ENCODE results near the gene DNAH17.
A peak's percentile ranks its signal among the peaks of the same experiment; 100 is the strongest.

DNAH17 gene

DNA sequence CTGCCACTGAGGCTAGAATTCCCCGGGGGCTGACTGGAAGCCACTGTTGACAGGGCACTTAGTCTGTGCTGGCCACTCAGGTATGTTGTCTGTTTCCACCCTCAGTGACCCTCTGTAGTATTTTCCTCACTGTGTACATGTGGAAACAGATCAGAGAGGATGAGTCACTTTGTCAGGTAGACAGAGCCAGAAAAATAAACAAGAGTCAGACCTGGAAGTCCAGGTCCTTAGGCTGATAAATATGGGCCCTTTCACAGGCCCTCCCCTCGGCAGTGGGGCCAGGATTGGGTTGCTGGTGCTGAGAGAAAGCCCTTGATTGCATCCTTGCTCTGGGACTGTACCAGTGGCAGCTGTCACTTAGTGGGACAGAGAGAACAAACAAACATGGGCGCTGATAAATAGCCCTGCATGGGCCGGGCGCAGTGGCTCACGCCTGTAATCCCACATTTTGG lies 177.5 kb downstream of the DNAH17 start:
- no peak overlapping the region for H3K4me3 Mint-ChIP-seq
- no peak overlapping the region for H3K27ac Mint-ChIP-seq
- H3K36me3 Mint-ChIP-seq: peaks cover 93% of the 10 kb centered on the region
- H3K9me3 Mint-ChIP-seq: no peaks in the 10 kb centered on the region
- H3K4me1 Mint-ChIP-seq: peaks cover 14% of the 10 kb centered on the region
- no peak for ATAC-seq
- no peaks in the 10 kb centered on the region for H3K27me3 Mint-ChIP-seq

DNA sequence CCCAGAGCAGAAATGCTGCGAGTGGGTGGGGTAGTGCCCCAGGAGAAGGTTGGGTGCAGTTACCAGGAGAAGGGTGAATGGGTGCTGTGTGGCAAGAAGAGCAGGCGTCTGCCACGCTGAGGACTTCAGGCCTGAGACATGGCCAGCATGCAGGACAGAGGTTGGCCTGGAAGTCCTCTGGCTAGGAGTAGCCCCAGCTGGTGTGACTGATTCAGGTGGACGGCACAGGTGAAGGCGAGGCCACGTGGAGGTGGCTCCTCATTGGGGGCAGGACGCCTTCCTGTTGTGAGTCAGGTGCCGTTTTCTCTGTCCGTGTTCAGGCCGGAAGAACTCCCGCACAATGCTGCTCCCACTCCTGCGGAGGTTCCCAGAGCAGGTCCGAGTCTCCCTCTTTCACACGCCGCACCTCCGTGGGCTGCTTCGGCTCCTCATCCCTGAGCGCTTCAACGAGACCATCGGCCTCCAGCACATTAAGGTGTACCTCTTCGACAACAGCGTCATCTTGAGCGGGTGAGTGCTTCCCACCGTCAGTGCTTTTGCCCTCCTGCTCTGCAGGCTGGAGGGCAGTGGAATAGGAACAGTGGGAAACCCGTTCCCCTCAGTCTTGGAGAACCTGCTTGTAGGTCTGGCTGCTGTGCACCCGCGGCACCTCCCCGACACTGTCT lies 178.0 kb downstream of the DNAH17 start:
- Mint-ChIP-seq H3K27ac (no peak overlapping the region), H3K9me3 (no peaks in the 10 kb centered on the region), H3K4me3 (no peak overlapping the region)

DNA sequence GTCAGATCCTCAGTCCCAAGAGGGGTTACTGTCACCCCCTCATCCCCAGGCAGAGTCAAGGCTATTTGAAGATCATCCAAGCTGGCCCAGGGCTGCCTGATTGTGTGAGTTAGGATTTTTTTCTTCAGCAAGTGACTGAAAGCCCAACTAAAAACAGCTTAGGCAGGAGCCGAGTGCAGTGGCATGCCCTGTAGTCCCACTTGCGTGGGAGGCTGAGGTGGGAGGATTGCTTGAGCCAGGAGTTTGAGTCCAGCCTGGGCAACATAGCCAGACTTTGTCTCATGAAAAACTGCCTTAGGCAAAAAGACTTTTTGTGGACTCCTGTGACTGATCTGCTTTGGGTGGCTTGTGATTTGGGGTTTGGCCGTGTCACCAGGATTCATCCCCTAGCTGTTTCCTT lies 178.8 kb downstream of the DNAH17 start:
- Mint-ChIP-seq H3K36me3 (peaks cover 91% of the 10 kb centered on the region), H3K27ac (no peak overlapping the region), H3K4me1 (peaks cover 25% of the 10 kb centered on the region), H3K27me3 (no peaks in the 10 kb centered on the region), H3K4me3 (no peak overlapping the region), H3K9me3 (no peaks in the 10 kb centered on the region)
- no peak for ATAC-seq

More for the DNA sequence above, 178.0 kb downstream of the DNAH17 start:
- Mint-ChIP-seq H3K36me3 (peaks cover 92% of the 10 kb centered on the region), H3K27me3 (no peaks in the 10 kb centered on the region), H3K4me1 (peaks cover 17% of the 10 kb centered on the region)
- ATAC-seq: no peak

DNA sequence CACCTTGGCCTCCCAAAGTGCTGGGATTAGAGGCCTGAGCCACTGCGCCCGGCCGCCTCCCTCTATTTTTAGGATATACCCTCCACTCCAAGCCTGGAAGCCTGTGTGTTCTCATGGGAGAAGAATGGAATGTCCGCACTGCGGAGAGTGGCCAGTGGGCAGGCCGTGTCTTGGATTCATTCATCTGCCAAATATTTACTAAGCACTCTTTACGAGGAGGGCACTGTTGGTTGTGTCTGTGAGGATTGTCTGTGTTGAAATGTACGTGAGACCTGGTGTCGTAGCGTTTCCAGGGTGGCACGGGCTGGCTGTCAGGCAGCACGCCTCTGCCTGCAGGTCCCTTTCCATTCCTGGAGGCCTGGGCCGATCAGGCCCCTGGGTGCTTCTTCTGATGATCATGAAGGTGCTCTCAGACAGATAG lies 179.5 kb downstream of the DNAH17 start:
- no peaks in the 10 kb centered on the region for H3K9me3 Mint-ChIP-seq
- H3K4me1 Mint-ChIP-seq: peaks cover 30% of the 10 kb centered on the region
- ATAC-seq: no peak
- no peak overlapping the region for H3K4me3 Mint-ChIP-seq
- H3K27ac Mint-ChIP-seq: no peak overlapping the region
- H3K36me3 Mint-ChIP-seq: peaks cover 87% of the 10 kb centered on the region
- no peaks in the 10 kb centered on the region for H3K27me3 Mint-ChIP-seq

DNA sequence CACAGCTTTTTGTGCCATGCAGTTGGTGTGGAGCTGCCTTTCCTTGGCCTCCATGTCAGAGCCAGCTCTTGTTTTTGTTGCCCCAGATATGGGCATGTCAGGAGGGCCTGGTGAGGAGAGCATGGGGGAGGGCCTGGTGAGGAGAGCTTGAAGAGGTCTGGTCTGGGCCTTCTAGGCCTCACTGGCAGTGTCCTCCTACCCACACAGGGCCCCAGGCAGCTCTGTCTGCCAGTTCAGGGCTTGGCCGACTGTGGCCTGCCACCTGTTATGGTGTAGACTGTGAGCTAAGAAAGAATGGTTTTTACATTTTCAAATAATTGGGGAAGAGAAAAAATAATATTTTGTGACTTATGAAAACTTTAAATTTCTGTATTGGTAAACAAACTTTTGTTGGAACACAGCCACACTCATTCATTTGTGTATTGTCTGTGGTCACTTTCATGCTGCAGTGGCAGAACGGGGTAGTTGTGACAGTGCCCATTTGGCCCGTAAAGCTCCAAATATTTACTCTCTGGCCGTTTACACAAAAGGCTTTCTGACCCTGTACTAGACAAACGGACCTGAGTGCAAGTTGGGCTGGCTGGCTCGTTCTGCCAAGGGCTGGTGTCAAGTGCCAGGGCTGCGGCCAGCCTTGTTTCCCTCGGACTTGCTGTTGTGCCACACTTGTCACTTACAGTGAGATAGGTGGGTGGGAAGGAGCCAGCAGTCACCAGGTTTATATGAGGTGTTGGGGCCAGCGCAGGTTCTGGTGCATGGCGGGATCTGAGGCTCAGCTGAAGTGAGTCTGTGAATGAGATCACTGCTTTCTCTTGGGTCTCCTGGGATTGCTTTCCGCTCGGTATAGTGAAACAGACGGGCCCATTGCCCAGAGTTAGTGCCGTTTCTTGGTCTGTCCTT lies 180.5 kb downstream of the DNAH17 start:
- no peaks in the 10 kb centered on the region for H3K9me3 Mint-ChIP-seq

DNA sequence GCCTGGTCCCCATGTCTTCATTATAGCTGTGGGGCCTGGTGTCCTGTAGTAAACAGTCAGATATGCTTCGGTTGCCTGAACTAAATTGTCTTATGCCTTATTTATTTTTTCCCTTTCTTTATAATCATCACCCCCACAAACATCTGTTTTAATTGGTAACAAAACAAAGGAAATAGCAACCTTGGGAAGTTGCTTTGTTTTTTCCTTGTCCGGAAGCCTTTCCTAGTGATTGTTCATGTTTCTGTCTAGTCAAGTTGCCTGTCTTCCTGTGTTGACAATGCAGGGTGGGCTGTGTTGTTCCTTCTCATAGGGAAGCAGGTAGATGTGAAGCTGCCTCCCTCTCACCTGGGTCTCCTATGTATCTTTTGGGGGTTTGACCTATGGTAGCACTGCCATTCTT lies 182.0 kb downstream of the DNAH17 start:
- Mint-ChIP-seq H3K4me3 (no peak overlapping the region), H3K4me1 (peaks cover 55% of the 10 kb centered on the region), H3K27ac (no peak overlapping the region)

More for the DNA sequence above, 180.5 kb downstream of the DNAH17 start:
- Mint-ChIP-seq H3K27me3 (no peaks in the 10 kb centered on the region), H3K4me3 (no peak overlapping the region), H3K36me3 (peaks cover 77% of the 10 kb centered on the region), H3K4me1 (peaks cover 40% of the 10 kb centered on the region), H3K27ac (peak overlapping the region; percentile 8)
- no peak for ATAC-seq

DNA sequence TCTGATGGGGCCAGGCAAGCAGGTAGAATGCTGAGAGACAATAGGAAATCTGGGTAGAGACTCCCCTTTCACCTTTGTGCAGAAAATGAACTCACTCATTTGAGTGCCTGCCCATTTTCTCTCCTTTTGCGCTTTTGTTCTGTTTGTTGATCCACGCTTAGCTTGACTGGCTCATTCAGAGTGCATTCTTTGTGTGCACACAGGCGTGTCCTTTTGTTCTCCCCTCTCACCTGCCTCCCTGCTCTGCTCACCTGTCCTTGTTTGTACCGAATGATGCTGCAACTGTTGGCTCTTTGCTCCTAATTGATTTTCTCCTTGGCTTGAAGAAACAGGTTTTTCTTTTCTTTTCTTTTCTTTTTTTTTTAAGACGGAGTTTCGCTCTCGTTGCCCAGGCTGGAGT lies 183.0 kb downstream of the DNAH17 start:
- peaks cover 54% of the 10 kb centered on the region for H3K36me3 Mint-ChIP-seq
- no peaks in the 10 kb centered on the region for H3K27me3 Mint-ChIP-seq
- ATAC-seq: no peak
- H3K27ac Mint-ChIP-seq: peak overlapping the region; percentile 62
- H3K4me3 Mint-ChIP-seq: no peak overlapping the region
- no peaks in the 10 kb centered on the region for H3K9me3 Mint-ChIP-seq
- peaks cover 63% of the 10 kb centered on the region for H3K4me1 Mint-ChIP-seq

More for the DNA sequence above, 182.0 kb downstream of the DNAH17 start:
- Mint-ChIP-seq H3K27me3 (no peaks in the 10 kb centered on the region), H3K36me3 (peaks cover 62% of the 10 kb centered on the region), H3K9me3 (no peaks in the 10 kb centered on the region)
- ATAC-seq: no peak

DNA sequence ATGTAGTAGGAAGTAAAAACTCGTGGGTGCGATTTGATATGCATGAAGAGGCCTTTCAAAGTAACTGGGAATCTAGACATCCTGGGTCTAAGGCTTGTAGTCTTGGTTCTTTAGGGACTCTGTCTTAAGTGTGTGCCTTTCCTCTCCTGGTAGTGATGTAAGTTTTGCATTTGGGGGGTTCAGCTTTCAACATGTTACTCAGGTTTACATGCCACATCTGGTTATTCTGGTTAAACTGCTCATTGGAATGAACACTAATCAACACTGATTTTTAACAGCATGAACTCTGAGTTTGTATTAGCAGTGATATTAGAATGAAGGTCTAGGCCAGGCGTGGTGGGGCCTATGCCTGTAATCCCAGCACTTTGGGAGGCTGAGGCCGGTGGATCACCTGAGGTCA lies 183.6 kb downstream of the DNAH17 start:
- H3K36me3 Mint-ChIP-seq: peaks cover 48% of the 10 kb centered on the region
- peak overlapping the region; percentile 62 for H3K27ac Mint-ChIP-seq
- ATAC-seq: no peak
- H3K27me3 Mint-ChIP-seq: no peaks in the 10 kb centered on the region
- H3K9me3 Mint-ChIP-seq: no peaks in the 10 kb centered on the region
- H3K4me3 Mint-ChIP-seq: no peak overlapping the region
- peaks cover 69% of the 10 kb centered on the region for H3K4me1 Mint-ChIP-seq

DNA sequence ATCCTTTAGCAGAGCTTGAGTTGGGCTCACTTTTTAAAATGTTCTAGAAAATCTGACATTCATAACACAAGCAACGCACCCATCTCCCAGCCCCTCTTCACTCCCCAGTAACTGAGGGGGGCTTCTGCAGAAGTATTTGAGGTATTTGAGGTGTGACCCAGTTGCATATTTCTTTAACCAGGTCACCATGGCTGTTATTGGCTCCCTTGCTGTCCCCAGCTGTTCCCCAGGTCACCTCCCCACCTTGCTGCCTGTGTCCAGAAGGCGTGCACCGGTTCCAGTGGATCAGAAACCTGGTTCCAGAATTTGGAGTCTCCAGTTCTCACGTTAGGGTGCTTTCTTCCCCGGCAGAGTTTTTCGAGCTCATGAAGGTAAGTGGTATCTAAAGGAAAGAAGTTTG lies 184.9 kb downstream of the DNAH17 start:
- ATAC-seq: no peak
- no peaks in the 10 kb centered on the region for H3K27me3 Mint-ChIP-seq
- no peaks in the 10 kb centered on the region for H3K9me3 Mint-ChIP-seq
- peaks cover 36% of the 10 kb centered on the region for H3K36me3 Mint-ChIP-seq
- H3K4me3 Mint-ChIP-seq: no peak overlapping the region
- H3K4me1 Mint-ChIP-seq: peaks cover 81% of the 10 kb centered on the region
- H3K27ac Mint-ChIP-seq: no peak overlapping the region

DNA sequence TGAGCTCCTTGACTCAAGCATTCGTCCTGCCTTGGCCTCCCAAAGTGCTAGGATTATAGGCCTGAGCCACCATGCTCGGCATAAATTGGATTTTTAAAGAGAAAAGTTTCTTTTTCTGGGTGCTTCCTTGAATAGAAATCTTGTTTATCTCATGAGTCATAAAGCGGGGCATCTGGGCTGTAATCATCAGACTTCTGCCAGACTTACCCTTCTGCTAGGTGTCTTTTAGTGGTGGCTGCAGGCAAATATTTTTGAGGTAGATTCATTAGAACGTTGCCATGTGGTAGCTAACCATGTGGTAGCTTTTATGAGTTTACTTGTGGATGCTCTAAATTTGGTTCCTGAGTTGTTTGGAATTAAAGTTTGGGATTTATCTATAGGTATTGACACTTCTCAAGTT lies 185.4 kb downstream of the DNAH17 start:
- Mint-ChIP-seq H3K36me3 (peaks cover 34% of the 10 kb centered on the region), H3K27me3 (no peaks in the 10 kb centered on the region), H3K9me3 (peaks cover under 1% of the 10 kb centered on the region), H3K4me1 (peaks cover 84% of the 10 kb centered on the region), H3K4me3 (no peak overlapping the region), H3K27ac (peak overlapping the region; percentile 95)
- no peak for ATAC-seq

DNA sequence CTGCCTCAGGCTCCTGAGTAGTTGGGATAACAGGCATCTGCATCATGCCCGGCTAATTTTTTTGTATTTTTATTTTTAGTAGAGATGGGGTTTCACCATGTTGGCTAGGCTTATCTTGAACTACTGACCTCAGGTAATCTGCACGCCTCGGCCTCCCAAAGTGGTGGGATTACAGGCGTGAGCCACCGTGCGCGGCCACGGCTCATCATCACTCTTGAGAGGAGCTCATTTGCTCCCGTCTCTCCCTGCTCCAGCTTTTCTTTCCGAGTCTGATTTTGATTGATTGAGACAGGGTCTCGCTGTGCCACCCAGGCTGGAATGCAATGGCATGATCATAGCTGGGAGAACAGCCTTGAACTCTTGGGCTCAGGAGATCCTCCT lies 186.2 kb downstream of the DNAH17 start:
- Mint-ChIP-seq H3K36me3 (peaks cover 31% of the 10 kb centered on the region), H3K27ac (peak overlapping the region; percentile 95)
- ATAC-seq: no peak

DNA sequence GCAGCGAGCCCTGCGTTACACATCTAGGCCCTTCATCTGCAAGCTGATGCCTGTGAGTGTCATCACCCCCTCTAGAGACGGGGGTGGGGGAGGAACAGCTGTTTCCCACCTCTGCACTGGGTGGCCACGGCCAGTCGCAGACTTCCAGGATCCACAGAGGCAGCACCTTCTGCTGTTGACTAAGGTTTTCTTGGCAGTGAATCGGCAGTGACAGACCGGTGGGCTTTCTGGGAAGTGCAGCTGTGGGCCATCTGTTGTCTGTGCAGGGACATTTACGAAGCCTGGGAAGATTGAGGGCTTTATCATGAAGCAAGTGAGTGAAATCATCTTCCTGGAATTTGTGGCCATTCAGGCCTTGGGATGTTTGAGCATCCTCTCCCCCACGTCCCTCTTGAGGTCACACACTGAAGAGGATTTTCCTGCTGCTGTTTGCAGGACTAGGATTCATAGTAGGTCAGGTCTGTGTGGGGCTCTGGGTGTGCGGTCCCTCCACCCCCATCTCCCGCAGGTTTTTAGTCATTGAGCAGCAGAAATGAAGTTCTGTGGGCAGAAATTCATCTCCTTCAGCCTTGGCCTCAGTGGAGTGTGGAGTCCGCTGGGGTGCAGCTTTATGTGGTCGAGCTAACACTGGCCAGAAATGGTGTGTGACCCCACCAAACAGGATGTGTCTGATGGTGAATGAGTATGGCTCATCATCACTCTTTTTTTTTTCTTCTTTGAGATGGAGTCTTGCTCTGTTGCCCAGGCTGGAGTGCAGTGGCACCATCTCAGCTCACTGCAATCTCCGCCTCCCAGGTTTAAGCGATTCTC lies 186.8 kb downstream of the DNAH17 start:
- Mint-ChIP-seq H3K27ac (peak overlapping the region; percentile 95), H3K27me3 (no peaks in the 10 kb centered on the region), H3K36me3 (peaks cover 26% of the 10 kb centered on the region), H3K4me1 (peaks cover 89% of the 10 kb centered on the region), H3K4me3 (peak overlapping the region; percentile 21), H3K9me3 (peaks cover 3% of the 10 kb centered on the region)
- ATAC-seq: no peak

More for the DNA sequence above, 186.2 kb downstream of the DNAH17 start:
- Mint-ChIP-seq H3K9me3 (peaks cover 3% of the 10 kb centered on the region), H3K27me3 (no peaks in the 10 kb centered on the region), H3K4me3 (no peak overlapping the region), H3K4me1 (peaks cover 87% of the 10 kb centered on the region)

DNA sequence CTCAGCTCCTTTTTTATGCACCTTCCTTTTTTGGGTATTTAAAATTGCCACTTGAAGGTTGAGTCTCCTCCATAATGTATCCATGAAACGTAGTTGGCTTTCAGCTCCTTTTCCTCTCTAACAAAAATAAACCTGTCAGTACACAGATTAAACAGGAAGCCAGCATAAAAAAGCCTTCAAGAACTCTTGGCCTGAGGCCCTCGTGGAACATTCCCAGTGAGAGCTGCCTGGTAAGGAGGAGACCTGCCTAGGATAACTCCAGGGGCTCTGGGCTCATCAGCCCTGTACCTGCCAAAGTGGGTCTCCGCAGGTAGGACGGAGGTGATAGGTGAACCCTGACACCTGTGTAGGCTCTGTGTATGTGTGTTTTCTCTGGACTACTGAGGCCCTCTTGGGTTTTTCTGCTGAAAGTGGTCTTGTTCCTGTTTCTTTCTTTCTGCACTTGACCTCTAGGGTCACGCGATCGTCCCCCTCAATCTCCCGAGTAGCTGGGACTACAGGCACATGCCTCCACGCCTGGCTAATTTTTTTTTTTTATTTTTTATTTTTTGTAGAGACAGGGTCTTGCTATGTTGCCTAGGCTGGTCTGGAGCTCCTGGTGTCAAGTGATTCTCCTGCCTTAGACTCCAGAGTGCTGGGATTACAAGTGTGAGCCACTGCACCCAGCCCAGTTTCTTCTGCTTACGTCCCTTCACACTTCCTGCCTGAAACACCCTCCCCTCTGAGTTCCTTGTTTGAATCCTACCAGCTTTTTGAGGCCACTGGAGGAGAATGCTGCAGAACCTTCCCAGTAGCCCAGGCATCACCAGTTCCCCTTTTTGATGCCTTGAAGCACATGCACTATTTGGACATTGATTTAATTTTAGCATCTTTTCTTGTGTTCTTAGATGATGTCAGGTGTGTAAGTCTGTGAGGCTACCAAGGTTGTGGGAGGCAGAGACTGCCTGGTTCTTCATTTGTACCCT lies 188.9 kb downstream of the DNAH17 start:
- peak; percentile 75 for ATAC-seq
- H3K4me3 Mint-ChIP-seq: peak overlapping the region; percentile 60
- peak overlapping the region; percentile 95 for H3K27ac Mint-ChIP-seq
- peaks cover 93% of the 10 kb centered on the region for H3K4me1 Mint-ChIP-seq
- H3K27me3 Mint-ChIP-seq: no peaks in the 10 kb centered on the region
- H3K36me3 Mint-ChIP-seq: peaks cover 8% of the 10 kb centered on the region
- H3K9me3 Mint-ChIP-seq: peaks cover 3% of the 10 kb centered on the region

DNA sequence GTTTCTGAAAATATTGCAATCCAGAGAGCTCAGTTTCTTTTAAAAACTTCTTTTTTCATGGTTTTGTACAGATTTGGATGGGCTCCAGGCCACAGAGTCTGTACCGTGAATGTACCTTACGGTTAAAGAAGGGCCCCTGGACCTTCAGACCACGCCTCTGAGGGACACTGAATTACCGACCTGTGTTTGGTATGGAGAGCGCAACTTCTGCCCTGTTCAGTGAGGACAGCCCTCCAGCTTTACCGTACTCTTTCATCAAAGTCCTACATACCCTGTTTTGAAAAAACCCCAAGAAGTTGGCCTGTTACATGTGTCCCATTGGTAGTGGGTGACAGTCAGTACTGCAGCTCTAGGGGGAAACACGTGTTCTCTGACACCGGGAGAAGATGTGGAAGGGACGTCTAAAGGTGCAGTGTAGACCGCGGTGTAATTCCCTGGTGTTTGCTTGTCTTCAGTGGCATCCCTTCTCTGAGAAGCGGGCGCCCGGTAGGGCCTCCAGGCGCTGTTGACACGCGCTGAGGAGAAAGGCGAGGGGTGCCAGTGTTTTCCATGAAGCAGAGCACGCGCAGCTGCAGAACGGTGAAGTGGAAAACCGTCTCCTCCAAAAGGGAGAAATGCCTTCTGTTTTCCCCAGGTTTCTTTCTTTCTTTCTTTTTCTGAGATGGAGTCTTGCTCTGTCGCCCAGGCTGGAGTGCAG lies 192.6 kb downstream of the DNAH17 start:
- H3K27me3 Mint-ChIP-seq: no peaks in the 10 kb centered on the region
- H3K9me3 Mint-ChIP-seq: peaks cover 3% of the 10 kb centered on the region
- H3K4me3 Mint-ChIP-seq: peak overlapping the region; percentile 65
- H3K27ac Mint-ChIP-seq: peak overlapping the region; percentile 95
- peaks cover 13% of the 10 kb centered on the region for H3K36me3 Mint-ChIP-seq
- H3K4me1 Mint-ChIP-seq: peaks cover 92% of the 10 kb centered on the region
- no peak for ATAC-seq
